BLaER1 (cell line): ENCODE results near the gene MED13L.

Experiments
- H3K27ac ChIP-seq: shearing (Covaris generic); formaldehyde crosslinking; 2 replicates; pipeline ENCODE4 v1.8.1; 2022
- H3K27me3 ChIP-seq: shearing (Covaris generic); formaldehyde crosslinking; 2 replicates; pipeline ENCODE4 v1.8.1; 2022
- H3K36me3 ChIP-seq: shearing (Covaris generic); formaldehyde crosslinking; 2 replicates; pipeline ENCODE4 v1.8.1; 2022
- H3K4me1 ChIP-seq: shearing (Covaris generic); formaldehyde crosslinking; 2 replicates; pipeline ENCODE4 v1.8.1; 2022
- H3K4me2 ChIP-seq: shearing (Covaris generic); formaldehyde crosslinking; 2 replicates; pipeline ENCODE4 v1.8.1; 2022
- H3K4me3 ChIP-seq: shearing (Covaris generic); formaldehyde crosslinking; 2 replicates; pipeline ENCODE4 v1.8.1; 2022
- H3K9ac ChIP-seq: shearing (Covaris generic); formaldehyde crosslinking; 2 replicates; pipeline ENCODE4 v1.8.1; 2022
- H3K9me3 ChIP-seq: shearing (Covaris generic); formaldehyde crosslinking; 2 replicates; pipeline ENCODE4 v1.8.1; 2022
- H4K20me1 ChIP-seq: shearing (Covaris generic); formaldehyde crosslinking; 2 replicates; pipeline ENCODE4 v1.8.1; 2022
- Cebpa-rat ChIP-seq: shearing (Covaris generic); IDR thresholded peaks from 2 replicates; pipeline ENCODE4 v1.8.1; 2022

MED13L gene

GRCh38 chr12:116206828-116207227, 70.7 kb downstream of the MED13L start:
- Histone ChIP-seq H3K4me3 (no peak overlapping the region), H3K27ac (no peak overlapping the region), H3K36me3 (peaks cover 26% of the 10 kb centered on the region), H3K4me1 (peaks cover 11% of the 10 kb centered on the region), H3K4me2 (no peak overlapping the region), H3K9ac (no peak overlapping the region), H3K27me3 (no peaks in the 10 kb centered on the region), H3K9me3 (no peaks in the 10 kb centered on the region), H4K20me1 (peaks cover 100% of the 10 kb centered on the region)
- no peak for TF ChIP-seq Cebpa-rat

- TF ChIP-seq Cebpa-rat: no peak
- Histone ChIP-seq H3K4me1 (no peaks in the 10 kb centered on the region), H3K9ac (no peak overlapping the region), H3K9me3 (no peaks in the 10 kb centered on the region), H3K4me2 (no peak overlapping the region), H3K27ac (no peak overlapping the region), H3K36me3 (peaks cover 26% of the 10 kb centered on the region), H3K4me3 (no peak overlapping the region), H3K27me3 (no peaks in the 10 kb centered on the region), H4K20me1 (peaks cover 100% of the 10 kb centered on the region)
These were observed 72.7 kb downstream of the MED13L start for GRCh38 chr12:116204785-116205184.

GRCh38 chr12:116204169-116204568, 73.3 kb downstream of the MED13L start:
- no peak overlapping the region for H3K4me3 ChIP-seq
- no peak overlapping the region for H3K4me2 ChIP-seq
- no peak overlapping the region for H3K9ac ChIP-seq
- H3K36me3 ChIP-seq: peaks cover 26% of the 10 kb centered on the region
- no peak overlapping the region for H3K27ac ChIP-seq
- TF ChIP-seq Cebpa-rat: no peak
- H3K27me3 ChIP-seq: no peaks in the 10 kb centered on the region
- H4K20me1 ChIP-seq: peaks cover 100% of the 10 kb centered on the region
- H3K4me1 ChIP-seq: peaks cover 3% of the 10 kb centered on the region
- H3K9me3 ChIP-seq: no peaks in the 10 kb centered on the region

GRCh38 chr12:116202940-116203339, 74.6 kb downstream of the MED13L start:
- Histone ChIP-seq H3K27me3 (no peaks in the 10 kb centered on the region), H3K4me2 (no peak overlapping the region), H3K36me3 (peaks cover 23% of the 10 kb centered on the region), H4K20me1 (peaks cover 100% of the 10 kb centered on the region), H3K27ac (no peak overlapping the region), H3K9me3 (no peaks in the 10 kb centered on the region), H3K9ac (no peak overlapping the region), H3K4me1 (peaks cover 15% of the 10 kb centered on the region), H3K4me3 (no peak overlapping the region)
- TF ChIP-seq Cebpa-rat: no peak

GRCh38 chr12:116202433-116202832, 75.1 kb downstream of the MED13L start:
- TF ChIP-seq Cebpa-rat: no peak
- peaks cover 20% of the 10 kb centered on the region for H3K36me3 ChIP-seq
- H4K20me1 ChIP-seq: peaks cover 100% of the 10 kb centered on the region
- H3K9ac ChIP-seq: no peak overlapping the region
- H3K27me3 ChIP-seq: no peaks in the 10 kb centered on the region
- no peaks in the 10 kb centered on the region for H3K9me3 ChIP-seq
- no peak overlapping the region for H3K27ac ChIP-seq
- H3K4me2 ChIP-seq: no peak overlapping the region
- H3K4me3 ChIP-seq: no peak overlapping the region
- H3K4me1 ChIP-seq: peaks cover 17% of the 10 kb centered on the region

- peaks cover 100% of the 10 kb centered on the region for H4K20me1 ChIP-seq
- no peak overlapping the region for H3K4me2 ChIP-seq
- no peaks in the 10 kb centered on the region for H3K9me3 ChIP-seq
- H3K27ac ChIP-seq: no peak overlapping the region
- no peak overlapping the region for H3K9ac ChIP-seq
- H3K36me3 ChIP-seq: peaks cover 16% of the 10 kb centered on the region
- no peaks in the 10 kb centered on the region for H3K27me3 ChIP-seq
- no peak overlapping the region for H3K4me3 ChIP-seq
- no peak for TF ChIP-seq Cebpa-rat
- H3K4me1 ChIP-seq: peaks cover 23% of the 10 kb centered on the region
These were observed 75.6 kb downstream of the MED13L start for GRCh38 chr12:116201908-116202307.

GRCh38 chr12:116201359-116201758, 76.1 kb downstream of the MED13L start:
- no peaks in the 10 kb centered on the region for H3K27me3 ChIP-seq
- no peak overlapping the region for H3K4me3 ChIP-seq
- H3K27ac ChIP-seq: no peak overlapping the region
- H4K20me1 ChIP-seq: peaks cover 100% of the 10 kb centered on the region
- TF ChIP-seq Cebpa-rat: no peak
- H3K4me2 ChIP-seq: no peak overlapping the region
- no peaks in the 10 kb centered on the region for H3K9me3 ChIP-seq
- H3K4me1 ChIP-seq: peaks cover 28% of the 10 kb centered on the region
- H3K36me3 ChIP-seq: peaks cover 16% of the 10 kb centered on the region
- H3K9ac ChIP-seq: no peak overlapping the region

- Histone ChIP-seq H3K36me3 (peaks cover 16% of the 10 kb centered on the region), H3K9me3 (no peaks in the 10 kb centered on the region), H3K4me1 (peaks cover 34% of the 10 kb centered on the region), H3K4me3 (no peak overlapping the region), H3K27me3 (no peaks in the 10 kb centered on the region), H4K20me1 (peaks cover 100% of the 10 kb centered on the region), H3K4me2 (no peak overlapping the region), H3K27ac (no peak overlapping the region), H3K9ac (no peak overlapping the region)
- TF ChIP-seq Cebpa-rat: no peak
These were observed 76.7 kb downstream of the MED13L start for GRCh38 chr12:116200812-116201211.

- Histone ChIP-seq H4K20me1 (peaks cover 100% of the 10 kb centered on the region), H3K9me3 (no peaks in the 10 kb centered on the region), H3K27me3 (no peaks in the 10 kb centered on the region), H3K4me1 (peaks cover 49% of the 10 kb centered on the region), H3K4me2 (no peak overlapping the region), H3K9ac (no peak overlapping the region), H3K4me3 (no peak overlapping the region), H3K36me3 (peaks cover 8% of the 10 kb centered on the region), H3K27ac (no peak overlapping the region)
- TF ChIP-seq Cebpa-rat: no peak
These were observed 78.3 kb downstream of the MED13L start for GRCh38 chr12:116199160-116199706.

GRCh38 chr12:116196752-116197718, 80.5 kb downstream of the MED13L start:
- Histone ChIP-seq H3K4me2 (no peak overlapping the region; the same call in 1 of the 2 replicates), H3K36me3 (peaks cover 6% of the 10 kb centered on the region; the same call in 1 of the 2 replicates), H3K9me3 (no peaks in the 10 kb centered on the region), H3K27ac (no peak overlapping the region), H3K4me3 (no peak overlapping the region), H3K4me1 (peaks cover 55% of the 10 kb centered on the region), H4K20me1 (peaks cover 100% of the 10 kb centered on the region), H3K9ac (no peak overlapping the region), H3K27me3 (no peaks in the 10 kb centered on the region)
- TF ChIP-seq Cebpa-rat: no peak
